Pancreas (tissue), 10 donors: ENCODE results near the gene DNAJB8. TPM values are rescaled to one million over a fixed set of nuclear protein-coding genes. Genes with fewer than 3 reads are reported as not detected.

Experiments used
- ATAC-seq, 4 donors: fragments of 200-7000 bp; cut with Tn5 transposase; one replicate each; pipeline versions ENCODE4 v1.8.0 to v1.9.1; 2020; ENCODE audit warnings: mild to moderate bottlenecking in 4 of 4, moderate library complexity in 4 of 4
- DNase-seq, 6 donors: peaks; one replicate each; pipeline ENCODE4 v3.0.0-alpha.2; 2020
- FAIRE-seq: peaks from 2 replicates; lab custom pipeline; 2012; peaks lifted over from hg19 to GRCh38; lab: Jason Lieb, UNC
- H3K27ac ChIP-seq, 4 donors: fragments of 200-600 bp; sonication (generic); 1 replicate in 3 of 4; 2 replicates in 1 of 4; pipeline versions ENCODE4 v1.5.0 to v1.8.0; 2020
- H3K27me3 ChIP-seq, 4 donors: fragments of 200-600 bp; one replicate each; pipeline ENCODE4 v1.8.0; 2021
- H3K36me3 ChIP-seq, 3 donors: fragments of 200-600 bp; sonication (generic) in 1 of 3; one replicate each; pipeline versions ENCODE4 v1.5.0 to v1.8.0; 2020 to 2021
- H3K4me1 ChIP-seq, 3 donors: fragments of 200-600 bp; one replicate each; pipeline ENCODE4 v1.8.0; 2021
- H3K4me3 ChIP-seq, 4 donors: fragments of 200-600 bp; sonication (generic) in 2 of 4; one replicate each; pipeline versions ENCODE4 v1.5.0 to v1.8.0; 2020 to 2021
- H3K9me3 ChIP-seq, 4 donors: fragments of 200-600 bp; one replicate each; pipeline ENCODE4 v1.8.0; 2021
- CTCF ChIP-seq, 4 donors: fragments of 200-600 bp; sonication (generic) in 3 of 4; IDR thresholded peaks; one replicate each; pipeline versions ENCODE4 v1.5.0 to v1.8.0; 2021; ENCODE audit warnings: antibody characterized with exemption in 4 of 4
- WGBS, 2 donors: extraction: QIAGEN DNeasy Blood & Tissue Kit; methylation state at CpG; one replicate each; pipeline ENCODE4 v1.1.7; 2013; 5-methylcytosine and 5-hydroxymethylcytosine counted together
- intact Hi-C, 3 donors: fragments of 100-400 bp; cut with DNase I; formaldehyde crosslinking; loops; one replicate each; pipeline versions ENCODE4 v1.11.1 to v1.14.2; 2022
- polyA plus RNA-seq, 2 donors: library from polyadenylated mRNA; stranded (reverse); fragments of 200-250 nt; gene quantifications; one replicate each; pipeline ENCODE4 v1.2.3, GENCODE V29; 2013
- total RNA-seq, 6 donors: library from RNA; stranded (reverse); fragmentation: NEBNext Ultra II Directional in 4 of 6; extraction: Animal tissue kit (Norgen Biotek cat#: 25700) in 4 of 6; gene quantifications; one replicate each; pipeline versions ENCODE4 v1.2.1 to v1.2.4, GENCODE V29; 2021 to 2023
- donor health status: healthy with polysubstance abuse.
- donor health status: DM: no; HTN: no; CAD: no; lungs with moderate emphysema.
- donor health status: DM: no; HTN: no; CAD: no.
- donor health status: control.
- donor health status: control.
- donor health status: Bipolar disorder and iron deficiency.
- donor health status: DM: yes; HTN: yes; CAD: no.
- donor health status: DM: no; HTN: no; CAD: no.
- donor health status: DM: no; HTN: no; CAD: no.
- donor health status: DM: yes; HTN: yes; CAD: no.

Gene DNAJB8
- total and polyA plus RNA-seq, 8 donors, result not detected

- H3K4me3 ChIP-seq, result peak overlapping the region; percentile 28 to 73 (median 57)
- intact Hi-C loops, result no loop called here
- TF ChIP-seq CTCF (IDR thresholded peaks at IDR 0.05), result no peak
Observed at GRCh38 chr3:128491941-128492670, 25.4 kb upstream of the DNAJB8 start.

GRCh38 chr3:128491691-128491940 lies 24.9 kb upstream of the DNAJB8 start:
- WGBS, 2 donors, result 14 to 27% methylated on average over 19 of the region's 19 CpGs
- peak overlapping the region; percentile 28 to 73 (median 57) for H3K4me3 ChIP-seq
- H3K4me1 ChIP-seq, result peaks cover 0 to 6% (median 0%) of the 10 kb centered on the region in 3 donors
- peak overlapping the region; percentile 50 to 97 (median 96) for H3K27ac ChIP-seq
- no peaks in the 10 kb centered on the region for H3K36me3 ChIP-seq
- no peak for TF ChIP-seq CTCF (IDR thresholded peaks at IDR 0.05)
- H3K9me3 ChIP-seq, result no peaks in the 10 kb centered on the region
- no peak for FAIRE-seq
- intact Hi-C loops, result no loop called here
- ATAC-seq, result no peak
- DNase-seq, result peak in 5 of 6 donors; percentile 27 to 78 (median 48)
- H3K27me3 ChIP-seq, result no peaks in the 10 kb centered on the region

More at GRCh38 chr3:128491941-128492670, 25.4 kb upstream of the DNAJB8 start:
- WGBS, 2 donors, result 10 to 19% methylated on average over 68 to 70 of the region's 70 CpGs
- Histone ChIP-seq H3K9me3 (no peaks in the 10 kb centered on the region), H3K27me3 (no peaks in the 10 kb centered on the region), H3K4me1 (peaks cover 0 to 6% (median 0%) of the 10 kb centered on the region in 3 donors), H3K36me3 (no peaks in the 10 kb centered on the region), H3K27ac (peak overlapping the region; percentile 50 to 97 (median 96))
- peak in 1 of 6 donors; percentile 71 for DNase-seq
- no peak for ATAC-seq
- no peak for FAIRE-seq

- 19 to 20% methylated on average over 22 to 23 of the region's 23 CpGs for WGBS, 2 donors
- no peaks in the 10 kb centered on the region for H3K27me3 ChIP-seq
Observed at GRCh38 chr3:128490915-128491690, 24.4 kb upstream of the DNAJB8 start.

GRCh38 chr3:128490650-128490914 lies 23.9 kb upstream of the DNAJB8 start:
- Histone ChIP-seq H3K36me3 (no peaks in the 10 kb centered on the region), H3K27ac (peak overlapping the region; percentile 95 to 97 (median 96)), H3K27me3 (no peaks in the 10 kb centered on the region), H3K9me3 (no peaks in the 10 kb centered on the region), H3K4me3 (peak overlapping the region; percentile 53 to 73 (median 57)), H3K4me1 (peaks cover 0 to 6% (median 0%) of the 10 kb centered on the region in 3 donors)
- DNase-seq (peak in 1 of 6 donors; percentile 66), ATAC-seq (no peak), FAIRE-seq (no peak)
- 11 to 15% methylated on average over 10 of the region's 10 CpGs for WGBS, 2 donors
- intact Hi-C loops, result no loop called here
- no peak for TF ChIP-seq CTCF (IDR thresholded peaks at IDR 0.05)

More at GRCh38 chr3:128490915-128491690, 24.4 kb upstream of the DNAJB8 start:
- H3K4me3 ChIP-seq, result peak overlapping the region; percentile 53 to 73 (median 57)
- peaks cover 0 to 6% (median 0%) of the 10 kb centered on the region in 3 donors for H3K4me1 ChIP-seq
- TF ChIP-seq CTCF (IDR thresholded peaks at IDR 0.05), result no peak
- H3K27ac ChIP-seq, result peak overlapping the region; percentile 95 to 97 (median 96)
- no peaks in the 10 kb centered on the region for H3K9me3 ChIP-seq
- no peaks in the 10 kb centered on the region for H3K36me3 ChIP-seq
- DNase-seq, result peak in 5 of 6 donors; percentile 35 to 60 (median 48)
- no peak for FAIRE-seq
- intact Hi-C loops, result no loop called here
- peak in 1 of 4 donors; percentile 2 for ATAC-seq
